HepG2 (cell line): Measurements from ENCODE around the gene TLE5. TPM values are rescaled to one million over a fixed set of nuclear protein-coding genes. Genes with fewer than 3 reads are reported as not detected.

Experiments
- ATAC-seq: fragments of 200-7000 bp; cut with Tn5 transposase; 3 replicates; pipeline ENCODE4 v1.9.1; 2020; ENCODE audit warnings: mild to moderate bottlenecking, moderate library complexity
- BruUV-seq: library from RNA; stranded (reverse); fragments of 400-500 nt; replicated peaks from 2 replicates; lab custom pipeline; 2021; lab: Mats Ljungman, UMichigan
- CTCF ChIA-PET: fragments of 300-600 bp; formaldehyde crosslinking; extraction: SDS; loops from one replicate; lab custom pipeline; 2021; ENCODE audit warnings: low total read pairs, inconsistent platforms, low intra/inter-chr PET ratio; lab: Yijun Ruan, JAX
- POLR2A ChIA-PET: fragments of 350-600 bp; sonication (Branson Sonifier 250); formaldehyde crosslinking; loops from one replicate; lab custom pipeline; 2020; ENCODE audit warnings: antibody characterized with exemption, inconsistent platforms; lab: Yijun Ruan, JAX
- DNase-seq: peaks from one replicate; pipeline ENCODE4 v3.0.0-alpha.2; 2015; ENCODE audit warnings: low spot score
- FAIRE-seq: peaks from 3 replicates; lab custom pipeline; 2011; peaks lifted over from hg19 to GRCh38; lab: Jason Lieb, UNC
- H2AFZ ChIP-seq: one replicate; pipeline ENCODE4 v1.6.1; 2011; ENCODE audit warnings: low read length, inconsistent platforms
- H3K27ac ChIP-seq: fragments of 300-600 bp; 3 replicates; pipeline ENCODE4 v1.8.0; 2011; ENCODE audit warnings: mixed run types, mild to moderate bottlenecking, mixed read lengths, low read length, inconsistent platforms; ENCODE audit not compliant: insufficient read depth; ENCODE audit errors: extremely low read length
- H3K27me3 ChIP-seq, 2 experiments: fragments of 200-600 bp in 1 of 2; 2 replicates in 1 of 2; 3 replicates in 1 of 2; pipeline versions ENCODE4 v1.6.0 to v1.8.0; 2011; ENCODE audit warnings: low read length in 2 of 2, mild to moderate bottlenecking in 2 of 2, moderate library complexity in 2 of 2, inconsistent platforms in 1 of 2; ENCODE audit not compliant: insufficient read depth in 2 of 2, control insufficient read depth in 1 of 2
- H3K36me3 ChIP-seq, 2 experiments: fragments of 200-600 bp in 1 of 2; replicated peaks in 1 of 2; 2 replicates in 1 of 2; 3 replicates in 1 of 2; pipeline versions ENCODE4 v1.5.1 to v1.8.0; 2011; ENCODE audit warnings: low read length in 2 of 2, inconsistent platforms in 1 of 2; ENCODE audit not compliant: insufficient read depth in 2 of 2, control insufficient read depth in 1 of 2
- H3K4me1 ChIP-seq: 2 replicates; pipeline ENCODE4 v1.5.1; 2012; ENCODE audit warnings: low read length, inconsistent platforms; ENCODE audit not compliant: insufficient read depth
- H3K4me2 ChIP-seq: 2 replicates; pipeline ENCODE4 v1.6.0; 2011; ENCODE audit warnings: low read depth, low read length, inconsistent platforms
- H3K4me3 ChIP-seq, 3 experiments: fragments of 200-600 bp in 1 of 3; sonication (generic), shearing (Covaris generic) in 1 of 3; replicated peaks in 1 of 3; 2 replicates each; pipeline ENCODE4 v1.5.1; 2011 to 2016; ENCODE audit warnings: low read length in 3 of 3, inconsistent platforms in 2 of 3, low read depth in 2 of 3, mild to moderate bottlenecking in 2 of 3, control low read depth in 1 of 3, mixed read lengths in 1 of 3; ENCODE audit not compliant: insufficient read depth in 1 of 3
- H3K79me2 ChIP-seq: one replicate; pipeline ENCODE4 v1.6.1; 2011; ENCODE audit warnings: low read length, inconsistent platforms; ENCODE audit not compliant: insufficient read depth
- H3K9ac ChIP-seq: 2 replicates; pipeline ENCODE4 v1.6.0; 2011; ENCODE audit warnings: mild to moderate bottlenecking, low read depth, low read length, inconsistent platforms; ENCODE audit not compliant: insufficient read depth
- H3K9me3 ChIP-seq: 2 replicates; pipeline ENCODE4 v1.5.1; 2012; ENCODE audit warnings: mild to moderate bottlenecking, low read length
- H4K20me1 ChIP-seq: 2 replicates; pipeline ENCODE4 v1.6.0; 2011; ENCODE audit warnings: inconsistent platforms, mild to moderate bottlenecking, low read length, moderate library complexity; ENCODE audit not compliant: insufficient read depth
- CHD4 ChIP-seq: fragments of 200-600 bp; sonication (generic); IDR thresholded peaks from 2 replicates; pipeline ENCODE4 v1.7.0; 2017; ENCODE audit warnings: mild to moderate bottlenecking, low read length, borderline replicate concordance
- CREB1 ChIP-seq, 2 experiments: fragments of 450-650 bp in 1 of 2; IDR thresholded peaks; 2 replicates each; pipeline ENCODE4 v1.6.1; 2016 to 2017; ENCODE audit warnings: control low read depth in 1 of 2, mild to moderate bottlenecking in 1 of 2, missing compliant biosample characterization in 1 of 2, missing genetic modification characterization in 1 of 2
- MZF1 ChIP-seq: sonication (generic); formaldehyde crosslinking; IDR thresholded peaks from 2 replicates; pipeline ENCODE4 v1.8.1; 2023; ENCODE audit warnings: mild to moderate bottlenecking, missing genetic modification reagents, borderline replicate concordance
- NCOR1 ChIP-seq: fragments of 200-600 bp; sonication (generic); IDR thresholded peaks from 2 replicates; pipeline ENCODE4 v1.7.0; 2017; ENCODE audit warnings: antibody characterized with exemption, low read length, borderline replicate concordance
- PLRG1 ChIP-seq: fragments of 450-650 bp; conservative IDR thresholded peaks from 2 replicates; pipeline ENCODE4 v1.6.1; 2016
- POLR2A ChIP-seq, 2 experiments: IDR thresholded peaks; 2 replicates each; pipeline ENCODE4 v1.6.1; 2011; ENCODE audit warnings: low read depth in 2 of 2, low read length in 2 of 2, mild to moderate bottlenecking in 1 of 2, moderate library complexity in 1 of 2; ENCODE audit not compliant: insufficient read depth in 1 of 2
- RFXANK ChIP-seq: IDR thresholded peaks from 2 replicates; pipeline ENCODE4 v1.6.1; 2016
- YEATS4 ChIP-seq: sonication (generic); formaldehyde crosslinking; IDR thresholded peaks from 2 replicates; pipeline ENCODE4 v1.4.0; 2020; ENCODE audit warnings: missing genetic modification reagents, borderline replicate concordance
- YY1 ChIP-seq: IDR thresholded peaks from 2 replicates; pipeline ENCODE4 v1.6.1; 2011; ENCODE audit warnings: low read length, low read depth, moderate library complexity, mild to moderate bottlenecking; ENCODE audit not compliant: insufficient read depth, insufficient replicate concordance
- ZC3H13 ChIP-seq: sonication (generic); formaldehyde crosslinking; IDR thresholded peaks from 2 replicates; pipeline ENCODE4 v1.8.1; 2023; ENCODE audit warnings: mild to moderate bottlenecking, missing genetic modification reagents, moderate library complexity
- ZNF24 ChIP-seq: fragments of 450-650 bp; IDR thresholded peaks from 2 replicates; pipeline ENCODE4 v1.6.1; 2017; ENCODE audit warnings: antibody characterized with exemption, mild to moderate bottlenecking
- ZNF317 ChIP-seq: sonication (generic); formaldehyde crosslinking; IDR thresholded peaks from 2 replicates; pipeline ENCODE4 v1.5.0; 2020; ENCODE audit warnings: mild to moderate bottlenecking, missing genetic modification reagents
- ZNF33B ChIP-seq: sonication (generic); formaldehyde crosslinking; IDR thresholded peaks from 2 replicates; pipeline ENCODE4 v1.5.1; 2020; ENCODE audit warnings: mild to moderate bottlenecking, missing genetic modification reagents
- ZNF382 ChIP-seq: sonication (generic); formaldehyde crosslinking; IDR thresholded peaks from 2 replicates; pipeline ENCODE4 v1.5.0; 2020; ENCODE audit warnings: missing genetic modification reagents, mild to moderate bottlenecking, borderline replicate concordance
- ZNF44 ChIP-seq: sonication (generic); formaldehyde crosslinking; IDR thresholded peaks from 2 replicates; pipeline ENCODE4 v1.5.1; 2020; ENCODE audit warnings: mild to moderate bottlenecking, missing genetic modification reagents
- ZNF557 ChIP-seq: sonication (generic); formaldehyde crosslinking; IDR thresholded peaks from 2 replicates; pipeline ENCODE4 v1.4.0; 2020; ENCODE audit warnings: missing genetic modification reagents
- ZNF572 ChIP-seq: sonication (generic); formaldehyde crosslinking; IDR thresholded peaks from 2 replicates; pipeline ENCODE4 v1.5.1; 2020; ENCODE audit warnings: mild to moderate bottlenecking, missing genetic modification reagents
- ZNF75D ChIP-seq: sonication (generic); formaldehyde crosslinking; IDR thresholded peaks from 2 replicates; pipeline ENCODE4 v1.8.1; 2023; ENCODE audit warnings: missing genetic modification reagents, mild to moderate bottlenecking, borderline replicate concordance
- WGBS: methylation state at CpG from one replicate; pipeline ENCODE4 v1.1.6; 2017; ENCODE audit warnings: low lambda C conversion rate; 5-methylcytosine and 5-hydroxymethylcytosine counted together
- in situ Hi-C: cut with HindIII; loops from 2 replicates; pipeline ENCODE4 v1.10.0; 2017; ENCODE audit warnings: low pct_unique_long_range_greater_than_20kb; ENCODE audit not compliant: extremely low pct_ligation_motif_present
- intact Hi-C: fragments of 100-400 bp; cut with micrococcal nuclease; formaldehyde crosslinking; loops from one replicate; pipeline ENCODE4 v1.10.0; 2022; ENCODE audit not compliant: unreplicated experiment
- polyA plus RNA-seq, 8 experiments: library from polyadenylated mRNA; depleted of rRNA in 3 of 8; stranded (reverse) in 7 of 8; unstranded in 1 of 8; fragments of >200 nt; fragmentation: Illumina TruSeq in 4 of 8; extraction: Trizol in 4 of 8; gene quantifications; 2 replicates each; pipeline versions ENCODE4 v1.2.1 to v1.2.3, GENCODE V29; 2011 to 2016; ENCODE audit warnings: low read depth in 4 of 8, missing spikeins in 1 of 8, mixed read lengths in 1 of 8; ENCODE audit not compliant: insufficient read depth in 1 of 8
- total RNA-seq, 5 experiments: library from RNA; depleted of rRNA; stranded (reverse); fragments of >200 nt; fragmentation: Illumina TruSeq; extraction: Trizol; gene quantifications; 2 replicates each; pipeline ENCODE4 v1.2.3, GENCODE V29; 2016; ENCODE audit warnings: low read depth in 1 of 5
- TF ChIP-seq, protein P1 (sequence below): sonication (generic); formaldehyde crosslinking; IDR thresholded peaks from 2 replicates; pipeline ENCODE4 v1.5.0; 2020; ENCODE audit warnings: mild to moderate bottlenecking, missing genetic modification reagents
- TF ChIP-seq, protein P2 (sequence below): sonication (generic); formaldehyde crosslinking; IDR thresholded peaks from 2 replicates; pipeline ENCODE4 v1.5.1; 2020; ENCODE audit warnings: missing genetic modification reagents, mild to moderate bottlenecking, borderline replicate concordance
- TF ChIP-seq, protein P3 (sequence below): sonication (generic); formaldehyde crosslinking; IDR thresholded peaks from 2 replicates; pipeline ENCODE4 v1.8.0; 2022; ENCODE audit warnings: mild to moderate bottlenecking, missing genetic modification reagents, moderate library complexity

Gene TLE5
- total and polyA plus RNA-seq, 2 of the 13 experiments (the other 11 are each of a cell fraction or from before 2014, with no cell fraction given): 62.8 to 189 TPM

DNA sequence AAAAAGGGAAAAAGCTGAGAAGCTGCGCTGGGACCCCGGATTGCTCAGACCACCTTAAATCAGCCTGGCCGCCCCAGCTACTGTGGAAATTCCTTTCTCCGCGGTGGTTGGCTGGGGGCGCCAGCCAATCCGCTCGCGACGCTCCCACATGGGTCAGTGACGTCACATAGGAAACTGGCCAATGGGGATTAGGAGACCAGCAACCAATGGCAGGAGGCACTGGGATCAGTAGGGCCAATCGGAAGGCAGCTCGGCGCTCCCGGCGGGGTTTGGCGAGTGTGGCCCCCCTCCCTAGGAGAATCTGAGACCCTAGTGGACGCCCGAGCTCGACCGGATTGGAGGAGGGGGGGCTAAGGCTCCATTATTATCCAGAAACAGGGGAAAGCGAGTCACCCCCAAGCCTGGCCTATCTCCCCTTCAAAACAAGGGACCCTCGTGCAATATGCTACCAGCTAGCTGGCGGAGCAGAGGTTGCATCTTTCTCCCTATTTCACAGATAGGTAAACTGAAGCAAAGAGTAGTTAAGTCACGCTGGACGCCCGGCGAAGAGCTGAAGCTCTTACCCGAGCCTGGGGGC, 26.7 kb downstream of the TLE5 start:
- ATAC-seq (peak; percentile 84), DNase-seq (peak; percentile 98), FAIRE-seq (peak; percentile 98)
- CTCF ChIA-PET: interaction anchor here (0.7 kb wide), 1 partner anchor 86 kb away, joined by 3 read pairs; no protein-coding TSS in a partner anchor
- Histone ChIP-seq H3K9me3 (no peaks in the 10 kb centered on the region), H3K4me1 (peaks cover 67% of the 10 kb centered on the region), H3K27ac (peak overlapping the region; percentile 85), H3K27me3 (peaks cover 3 to 16% of the 10 kb centered on the region in 2 experiments; a peak in 2 of 5 replicates), H2AFZ (peak overlapping the region; percentile 82), H3K79me2 (no peaks in the 10 kb centered on the region), H4K20me1 (no peaks in the 10 kb centered on the region), H3K4me3 (peak overlapping the region; percentile 73 to 82 (median 78)), H3K9ac (peak overlapping the region; percentile 74), H3K36me3 (no peaks in the 10 kb centered on the region), H3K4me2 (peak overlapping the region; percentile 98)
- intact Hi-C loops (loop anchor here (1.0 kb wide), 1 partner anchor 58 kb away; the partner anchor contains the start of gene TLE6), in situ Hi-C loops (no loop called here)
- POLR2A ChIA-PET: interaction anchor here (0.6 to 3.0 kb wide), 19 partner anchors 10 to 1196 kb away, joined by 3 to 23 read pairs (median 4); partner anchors contain the start of genes DOHH, GADD45B, TLE5 and TLE6
- BruUV-seq: no TSS peak
- WGBS: 0% methylated on average over 10 of the region's 29 CpGs
- TF ChIP-seq ZC3H13 (CRISPR knock-in tag): no peak
- TF ChIP-seq, protein P1, sequence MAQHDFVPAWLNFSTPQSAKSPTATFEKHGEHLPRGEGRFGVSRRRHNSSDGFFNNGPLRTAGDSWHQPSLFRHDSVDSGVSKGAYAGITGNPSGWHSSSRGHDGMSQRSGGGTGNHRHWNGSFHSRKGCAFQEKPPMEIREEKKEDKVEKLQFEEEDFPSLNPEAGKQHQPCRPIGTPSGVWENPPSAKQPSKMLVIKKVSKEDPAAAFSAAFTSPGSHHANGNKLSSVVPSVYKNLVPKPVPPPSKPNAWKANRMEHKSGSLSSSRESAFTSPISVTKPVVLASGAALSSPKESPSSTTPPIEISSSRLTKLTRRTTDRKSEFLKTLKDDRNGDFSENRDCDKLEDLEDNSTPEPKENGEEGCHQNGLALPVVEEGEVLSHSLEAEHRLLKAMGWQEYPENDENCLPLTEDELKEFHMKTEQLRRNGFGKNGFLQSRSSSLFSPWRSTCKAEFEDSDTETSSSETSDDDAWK (CRISPR knock-in tag): no peak
- TF ChIP-seq NCOR1: 0 out of 2 replicates have a peak, but pooled peaks have one; percentile 18
- no peak for TF ChIP-seq ZNF24
- TF ChIP-seq ZNF33B: no peak
- TF ChIP-seq ZNF75D (CRISPR knock-in tag): no peak
- peak in 1 of 2 experiments; percentile 58; a peak in 3 of 4 replicates for TF ChIP-seq POLR2A (IDR thresholded peaks at IDR 0.05; ENCODE audit: insufficient read depth in 1 of 2, low read depth in 2 of 2, low read length in 2 of 2)
- no peak for TF ChIP-seq ZNF572
- TF ChIP-seq ZNF382 (CRISPR knock-in tag): no peak
- TF ChIP-seq, protein P2, sequence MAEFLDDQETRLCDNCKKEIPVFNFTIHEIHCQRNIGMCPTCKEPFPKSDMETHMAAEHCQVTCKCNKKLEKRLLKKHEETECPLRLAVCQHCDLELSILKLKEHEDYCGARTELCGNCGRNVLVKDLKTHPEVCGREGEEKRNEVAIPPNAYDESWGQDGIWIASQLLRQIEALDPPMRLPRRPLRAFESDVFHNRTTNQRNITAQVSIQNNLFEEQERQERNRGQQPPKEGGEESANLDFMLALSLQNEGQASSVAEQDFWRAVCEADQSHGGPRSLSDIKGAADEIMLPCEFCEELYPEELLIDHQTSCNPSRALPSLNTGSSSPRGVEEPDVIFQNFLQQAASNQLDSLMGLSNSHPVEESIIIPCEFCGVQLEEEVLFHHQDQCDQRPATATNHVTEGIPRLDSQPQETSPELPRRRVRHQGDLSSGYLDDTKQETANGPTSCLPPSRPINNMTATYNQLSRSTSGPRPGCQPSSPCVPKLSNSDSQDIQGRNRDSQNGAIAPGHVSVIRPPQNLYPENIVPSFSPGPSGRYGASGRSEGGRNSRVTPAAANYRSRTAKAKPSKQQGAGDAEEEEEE (CRISPR knock-in tag): no peak
- TF ChIP-seq, protein P3, sequence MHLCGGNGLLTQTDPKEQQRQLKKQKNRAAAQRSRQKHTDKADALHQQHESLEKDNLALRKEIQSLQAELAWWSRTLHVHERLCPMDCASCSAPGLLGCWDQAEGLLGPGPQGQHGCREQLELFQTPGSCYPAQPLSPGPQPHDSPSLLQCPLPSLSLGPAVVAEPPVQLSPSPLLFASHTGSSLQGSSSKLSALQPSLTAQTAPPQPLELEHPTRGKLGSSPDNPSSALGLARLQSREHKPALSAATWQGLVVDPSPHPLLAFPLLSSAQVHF (CRISPR knock-in tag): no peak
- peak; percentile 55; the same call in 1 of the 2 replicates for TF ChIP-seq RFXANK (CRISPR knock-in tag)
- TF ChIP-seq CHD4: peak; percentile 99; the same call in 1 of the 2 replicates
- TF ChIP-seq YEATS4 (CRISPR knock-in tag): peak; percentile 6; the same call in 1 of the 2 replicates
- peak; percentile 24 for TF ChIP-seq YY1
- no peak; the same call in 1 of the 2 replicates for TF ChIP-seq ZNF44 (CRISPR knock-in tag)
- no peak for TF ChIP-seq ZNF557
- no peak for TF ChIP-seq PLRG1
- TF ChIP-seq ZNF317 (CRISPR knock-in tag): no peak
- no peak for TF ChIP-seq MZF1
- TF ChIP-seq CREB1 (IDR thresholded peaks at IDR 0.05): peak; percentile 100
- peak; percentile 97 for TF ChIP-seq CREB1 (CRISPR knock-in tag; IDR thresholded peaks at IDR 0.05)
